ENCODE measurements around the gene WNT16. TPM values are rescaled to one million over a fixed set of nuclear protein-coding genes. Genes with fewer than 3 reads are reported as not detected.
A peak's percentile ranks its signal among the peaks of the same experiment; 100 is the strongest.

Gene WNT16
- total RNA-seq, 1 experiment from 2014 or later: not detected

DNA sequence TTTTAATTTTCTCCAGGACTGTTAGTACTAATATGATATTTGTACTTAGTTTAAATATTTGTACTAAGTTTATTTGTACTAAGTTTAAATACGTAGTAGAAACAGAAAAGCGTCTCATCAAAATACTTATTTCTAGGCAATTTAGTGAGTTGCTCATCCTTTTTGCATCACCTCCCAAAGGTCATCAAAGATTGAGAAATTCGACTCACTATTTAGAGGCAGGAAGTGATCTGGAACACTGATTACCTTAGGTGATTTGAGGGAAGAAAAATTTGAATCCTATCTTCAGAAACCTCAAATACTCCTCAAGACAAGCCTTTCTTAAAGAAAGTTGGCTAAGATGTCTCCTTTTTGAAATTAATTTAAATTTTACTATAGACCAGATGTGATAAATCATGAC, 14.5 kb downstream of the WNT16 start:
- DNase-seq (ENCODE audit: low spot score): no peak

DNA sequence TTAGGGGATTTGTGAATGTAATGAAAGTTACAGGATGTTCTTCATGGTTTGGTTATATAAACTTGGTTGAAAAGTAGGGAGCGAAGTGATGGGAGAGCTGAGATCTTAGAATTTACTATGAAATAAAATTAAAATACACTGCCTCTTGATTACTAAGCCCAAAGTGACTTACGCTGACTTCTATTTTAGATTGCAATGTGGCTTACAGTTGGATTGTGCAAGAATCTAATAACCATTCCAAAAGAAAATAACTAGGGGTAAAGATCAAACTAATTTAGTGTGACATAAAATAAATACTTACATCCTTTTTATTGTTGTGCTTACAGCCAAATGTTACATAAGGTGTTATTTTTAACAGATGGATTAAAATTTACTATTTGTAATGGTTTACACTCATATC, 15.3 kb downstream of the WNT16 start:
- no peak for DNase-seq (ENCODE audit: low spot score)

DNA sequence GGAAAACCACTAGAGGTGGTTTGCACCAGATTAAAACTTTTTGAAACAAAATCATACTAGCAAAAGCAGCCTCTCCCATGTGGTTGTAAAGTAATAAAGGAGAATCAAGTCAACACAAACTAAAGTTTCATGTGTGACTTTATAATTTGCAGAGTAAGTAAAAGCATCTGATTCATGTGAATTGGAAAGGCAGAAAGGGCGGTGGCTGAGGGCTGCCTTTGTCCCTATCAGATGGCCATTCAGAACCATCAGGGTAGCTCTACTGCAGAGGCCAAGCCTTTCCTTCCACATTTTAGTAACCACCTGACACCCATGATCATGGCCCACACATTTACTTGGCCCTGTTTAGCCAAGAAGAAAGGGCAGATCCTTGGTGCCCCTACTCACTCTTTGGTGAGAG, 15.7 kb downstream of the WNT16 start:
- no peak for DNase-seq (ENCODE audit: low spot score)

GRCh38 chr7:121351682-121352081, 22.9 kb downstream of the WNT16 start:
- no peak for DNase-seq (ENCODE audit: low spot score)

GRCh38 chr7:121352323-121352722, 23.5 kb downstream of the WNT16 start:
- no peak for DNase-seq (ENCODE audit: low spot score)

GRCh38 chr7:121355574-121355973, 26.8 kb downstream of the WNT16 start:
- no peak for DNase-seq (ENCODE audit: low spot score)

DNA sequence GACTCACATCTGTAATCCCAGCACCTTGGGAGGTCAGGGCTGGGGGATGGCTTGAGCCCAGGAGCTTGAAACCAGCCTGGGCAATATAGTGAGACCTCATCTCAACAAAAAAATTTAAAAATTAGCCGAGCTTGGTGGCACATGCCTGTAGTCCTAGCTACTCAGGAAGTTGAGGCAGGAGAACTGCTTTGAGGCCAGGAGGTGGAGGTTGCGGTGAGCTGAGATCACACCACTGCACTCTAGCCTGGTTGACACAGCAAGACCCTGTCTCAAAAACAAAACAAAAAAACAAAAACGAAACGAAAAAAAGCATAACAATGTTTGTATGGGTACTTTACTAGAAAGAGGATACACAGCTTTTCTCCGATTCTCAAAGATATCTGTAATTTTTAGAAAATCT, 31.8 kb downstream of the WNT16 start:
- no peak for DNase-seq (ENCODE audit: low spot score)

- DNase-seq (ENCODE audit: low spot score): peak; percentile 23
These were observed 38.1 kb downstream of the WNT16 start for GRCh38 chr7:121366852-121367431.

GRCh38 chr7:121369462-121369861, 40.7 kb downstream of the WNT16 start:
- DNase-seq (ENCODE audit: low spot score): no peak

GRCh38 chr7:121371367-121371766, 42.6 kb downstream of the WNT16 start:
- no peak for DNase-seq (ENCODE audit: low spot score)

DNA sequence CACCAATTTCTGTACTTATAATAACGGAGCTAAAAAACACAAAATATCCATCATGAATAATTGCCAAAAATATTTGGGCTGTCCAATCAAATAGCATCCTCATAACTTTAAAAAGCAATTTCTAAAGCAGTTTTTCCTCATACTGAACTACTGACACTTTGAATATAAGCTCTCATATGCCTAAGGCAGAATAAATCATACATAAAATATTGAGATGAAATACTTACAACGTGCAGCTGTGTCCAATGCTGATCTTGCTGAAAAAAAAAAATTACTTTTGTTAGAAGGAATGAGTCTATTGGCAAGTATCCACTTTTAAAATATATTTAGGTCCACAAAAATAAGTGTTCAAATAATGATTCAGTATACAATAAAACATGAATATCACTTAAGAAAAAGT, 43.1 kb downstream of the WNT16 start:
- no peak for DNase-seq (ENCODE audit: low spot score)

DNA sequence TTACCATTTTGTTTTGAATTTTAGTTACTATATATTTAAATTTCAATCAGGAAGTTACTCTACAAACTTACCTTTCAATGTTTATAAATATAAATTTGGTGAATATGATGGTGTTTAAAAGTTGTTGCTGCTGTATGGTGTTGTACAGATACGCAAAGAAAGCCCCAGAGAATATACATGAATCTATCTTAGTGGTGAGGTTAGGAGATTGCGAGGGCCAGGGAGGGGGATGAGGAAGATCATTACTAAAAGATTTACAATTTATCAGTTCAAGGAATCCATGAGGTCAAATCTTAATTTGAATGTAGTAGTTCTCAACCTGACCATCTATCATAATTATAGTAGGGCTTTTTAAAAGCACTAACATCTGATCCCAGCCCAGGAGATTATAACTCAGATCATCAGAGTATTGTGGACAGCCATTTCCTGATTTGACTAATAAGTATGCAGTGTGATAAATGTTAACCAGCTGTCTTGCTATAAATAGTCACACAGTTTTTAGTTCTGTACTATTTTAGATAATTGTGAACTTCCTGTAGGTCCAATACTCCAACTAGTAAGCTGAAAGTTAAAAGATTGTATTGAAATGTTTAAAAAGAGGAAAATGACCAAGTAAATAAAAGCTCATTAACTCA, 43.7 kb downstream of the WNT16 start:
- no peak for DNase-seq (ENCODE audit: low spot score)

DNA sequence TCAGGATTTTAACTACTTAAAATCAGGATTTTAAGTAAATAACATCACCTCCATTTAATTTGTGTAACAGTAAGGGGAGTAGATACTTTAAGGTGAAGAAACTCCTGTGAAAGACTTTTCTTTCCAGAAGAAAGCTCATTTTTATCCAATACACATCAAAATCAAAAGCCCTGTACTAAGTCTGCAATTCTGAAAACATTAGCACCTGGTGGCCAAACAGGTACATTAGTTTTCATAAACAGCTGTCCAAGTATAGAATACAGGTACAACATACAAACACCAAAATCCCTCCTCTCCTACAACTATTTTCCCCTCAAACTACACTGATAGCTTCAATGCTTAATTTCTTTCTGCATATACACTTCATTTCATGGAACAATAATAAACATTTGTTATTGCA, 44.4 kb downstream of the WNT16 start:
- no peak for DNase-seq (ENCODE audit: low spot score)

DNA sequence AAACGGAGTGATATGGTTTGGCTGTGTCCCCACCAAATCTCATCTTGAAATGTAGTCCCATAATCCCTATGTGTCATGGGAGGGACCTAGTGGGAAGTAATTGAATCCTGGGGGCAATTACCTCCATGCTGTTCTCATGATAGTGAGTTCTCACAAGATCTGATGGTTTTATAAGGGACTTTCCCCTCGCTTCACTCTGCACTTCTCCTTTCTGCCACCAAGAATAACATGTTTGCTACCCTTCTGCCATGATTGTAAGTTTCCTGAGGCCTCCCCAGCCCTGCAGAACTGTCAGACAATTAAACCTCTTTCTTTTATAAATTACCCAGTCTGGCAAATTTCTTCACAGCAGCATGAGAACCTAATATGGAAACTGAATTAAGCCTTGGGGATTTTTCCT, 48.2 kb downstream of the WNT16 start:
- DNase-seq (ENCODE audit: low spot score): no peak

DNA sequence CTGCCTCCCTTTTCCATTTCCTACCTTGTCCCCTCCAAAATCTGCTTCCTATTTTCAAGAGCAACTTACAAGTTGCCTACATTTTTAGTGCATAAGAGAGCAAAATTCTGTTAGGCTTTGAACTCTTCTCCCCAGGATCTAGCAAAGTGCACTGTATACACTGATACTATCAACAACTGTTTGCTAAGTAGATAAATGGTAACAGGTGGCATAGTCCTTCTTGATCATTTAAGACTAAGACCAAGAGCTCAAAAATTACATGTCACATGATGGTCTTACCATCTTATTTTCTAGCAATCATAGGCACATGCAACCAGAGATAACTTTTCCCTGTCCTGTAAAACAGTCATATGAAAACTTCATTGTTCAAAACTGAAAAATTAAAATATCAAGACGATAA, 51.1 kb downstream of the WNT16 start:
- DNase-seq (ENCODE audit: low spot score): no peak

GRCh38 chr7:121382473-121382872, 53.7 kb downstream of the WNT16 start:
- no peak for DNase-seq (ENCODE audit: low spot score)

GRCh38 chr7:121383235-121383910, 54.6 kb downstream of the WNT16 start:
- no peak for DNase-seq (ENCODE audit: low spot score)

GRCh38 chr7:121384265-121384664, 55.5 kb downstream of the WNT16 start:
- DNase-seq (ENCODE audit: low spot score): no peak

DNA sequence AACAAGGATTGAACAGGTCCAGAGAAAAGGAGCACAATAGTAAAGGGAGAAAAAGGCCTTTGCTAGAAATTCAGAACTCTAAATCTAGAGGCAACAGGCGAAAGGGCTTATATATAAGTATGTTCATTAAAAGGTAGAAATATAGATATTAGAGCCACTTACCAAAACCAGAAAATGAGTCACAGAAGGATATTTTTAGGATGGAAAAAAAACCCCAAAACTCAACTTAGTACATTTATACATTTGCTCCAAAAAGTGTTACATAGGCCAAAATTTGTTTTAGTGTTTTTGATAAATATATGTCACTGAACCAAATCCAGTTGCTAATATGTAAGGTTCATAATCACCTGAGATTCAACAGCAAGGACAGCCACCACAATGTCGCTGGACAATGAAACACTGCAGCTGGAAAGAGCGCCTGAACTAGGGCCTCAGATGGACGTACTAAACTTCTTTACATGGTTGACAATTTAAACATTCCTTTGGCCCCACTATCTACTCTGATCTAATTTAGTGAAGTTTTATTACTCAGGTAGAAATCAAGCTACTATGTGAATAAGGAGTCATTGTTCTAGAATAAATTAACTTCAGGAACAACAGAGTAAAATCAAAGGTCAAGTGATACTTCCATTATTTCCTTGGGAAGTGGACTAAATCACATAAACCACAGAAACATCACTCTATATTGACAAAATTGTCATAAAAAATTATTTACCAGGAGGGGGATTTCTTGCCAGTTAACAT, 56.4 kb downstream of the WNT16 start:
- no peak for DNase-seq (ENCODE audit: low spot score)

DNA sequence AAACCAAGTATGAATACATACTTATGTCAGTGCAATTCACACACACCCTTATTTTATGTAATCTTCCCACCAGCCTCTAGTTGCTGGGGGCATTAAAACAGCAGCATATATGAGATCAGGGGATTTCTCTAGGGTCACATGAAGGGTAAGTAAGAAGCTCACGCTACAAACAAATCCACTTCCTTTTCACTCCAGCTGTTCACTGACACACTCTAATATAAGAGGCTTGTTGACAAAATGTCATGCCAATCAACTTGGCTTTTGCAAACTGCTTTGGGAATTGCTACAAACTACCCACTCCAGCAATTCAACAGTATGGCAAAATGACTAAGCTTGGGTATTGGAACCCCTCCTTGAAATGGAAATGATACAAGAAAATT, 57.0 kb downstream of the WNT16 start:
- DNase-seq (ENCODE audit: low spot score): no peak

DNA sequence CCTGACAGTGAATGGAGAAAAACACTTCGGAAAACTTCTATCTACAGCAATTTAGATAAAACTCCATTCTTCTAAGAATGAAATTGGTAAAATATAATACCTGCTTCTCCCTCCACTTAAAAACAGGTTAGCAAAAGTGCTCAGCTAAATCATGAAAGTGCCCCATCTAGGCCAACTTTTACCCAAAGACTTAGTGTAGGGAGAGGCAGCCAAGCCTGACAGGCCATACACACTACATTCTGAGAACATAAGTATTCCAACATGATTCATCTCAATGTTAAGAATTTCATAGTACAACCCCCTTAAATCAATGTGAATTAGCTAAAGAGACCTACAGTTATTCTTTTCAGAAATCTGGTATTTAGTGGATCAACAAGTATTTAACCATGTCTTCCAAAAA, 60.1 kb downstream of the WNT16 start:
- no peak for DNase-seq (ENCODE audit: low spot score)

DNA sequence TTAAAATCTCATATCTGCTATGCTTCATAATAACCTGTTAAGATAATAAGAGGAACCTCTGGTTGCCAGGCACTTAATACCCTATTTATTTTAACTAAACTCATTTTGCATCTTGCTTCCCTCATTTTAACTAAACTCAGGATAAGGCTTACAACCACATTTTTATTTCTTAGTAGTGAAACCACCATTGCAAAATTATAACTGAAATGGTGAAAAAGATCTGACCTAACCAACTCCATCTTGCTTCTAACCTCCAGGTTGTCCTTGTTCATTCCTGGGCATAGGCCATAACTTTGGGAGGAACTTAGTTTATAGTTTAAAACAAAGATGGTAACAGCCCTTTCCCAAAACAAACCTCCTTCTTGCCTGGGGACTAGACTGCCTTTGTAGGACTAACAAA, 61.3 kb downstream of the WNT16 start:
- no peak for DNase-seq (ENCODE audit: low spot score)

- no peak for DNase-seq (ENCODE audit: low spot score)
These were observed 61.8 kb downstream of the WNT16 start for GRCh38 chr7:121390617-121391016.

Data from H4 (cell line).